Measurements from ENCODE around the gene ELK1.
"Not testable (repeated sequence)": the region's sequence is repeated elsewhere in the genome, so short reads cannot be mapped to it uniquely, and the experiment has no call there.

ELK1 gene

DNA sequence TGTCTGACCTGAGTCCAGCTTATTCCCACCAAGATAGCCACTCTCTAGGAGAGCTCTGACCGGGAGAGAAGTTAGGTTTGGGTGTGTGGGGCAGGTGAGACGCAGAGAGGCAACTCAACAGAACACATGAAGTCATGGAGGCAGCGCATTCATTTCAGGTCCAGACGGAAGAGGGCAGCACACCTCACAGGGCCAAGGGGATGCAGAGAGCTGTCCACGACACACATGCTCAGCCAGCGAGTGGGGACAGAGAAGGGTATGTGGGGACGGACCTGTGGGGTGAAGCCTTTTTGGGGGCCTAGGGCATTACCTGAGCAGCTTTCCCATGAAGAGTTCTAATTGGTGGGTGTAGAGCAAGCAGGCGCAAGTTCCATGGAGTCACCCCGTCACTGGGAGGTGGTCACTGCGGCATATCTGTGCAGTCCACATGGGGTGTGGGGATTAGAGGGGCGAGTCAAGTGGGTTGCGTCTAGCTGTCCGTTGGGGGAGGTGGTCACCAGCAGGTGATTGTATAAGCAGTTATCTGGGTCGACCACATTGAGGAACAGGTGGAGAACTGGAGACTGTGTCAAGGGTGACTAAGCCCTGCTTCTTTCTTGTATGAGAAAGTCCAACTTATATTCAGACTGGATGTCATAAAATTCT is 32.9 kb upstream of the ELK1 start:
- no peaks in the 10 kb centered on the region for H3K27me3 ChIP-seq (ENCODE audit: insufficient read depth, poor library complexity, severe bottlenecking)
- H3K27ac ChIP-seq (ENCODE audit: poor library complexity, severe bottlenecking), result no peak overlapping the region
- no peak for ATAC-seq (ENCODE audit: low read depth)
- no peaks in the 10 kb centered on the region for H3K36me3 ChIP-seq (ENCODE audit: low read depth)
- DNase-seq (ENCODE audit: low spot score), result no peak
- H3K9me3 ChIP-seq (ENCODE audit: severe bottlenecking), result no peaks in the 10 kb centered on the region
- TF ChIP-seq, protein P1, sequence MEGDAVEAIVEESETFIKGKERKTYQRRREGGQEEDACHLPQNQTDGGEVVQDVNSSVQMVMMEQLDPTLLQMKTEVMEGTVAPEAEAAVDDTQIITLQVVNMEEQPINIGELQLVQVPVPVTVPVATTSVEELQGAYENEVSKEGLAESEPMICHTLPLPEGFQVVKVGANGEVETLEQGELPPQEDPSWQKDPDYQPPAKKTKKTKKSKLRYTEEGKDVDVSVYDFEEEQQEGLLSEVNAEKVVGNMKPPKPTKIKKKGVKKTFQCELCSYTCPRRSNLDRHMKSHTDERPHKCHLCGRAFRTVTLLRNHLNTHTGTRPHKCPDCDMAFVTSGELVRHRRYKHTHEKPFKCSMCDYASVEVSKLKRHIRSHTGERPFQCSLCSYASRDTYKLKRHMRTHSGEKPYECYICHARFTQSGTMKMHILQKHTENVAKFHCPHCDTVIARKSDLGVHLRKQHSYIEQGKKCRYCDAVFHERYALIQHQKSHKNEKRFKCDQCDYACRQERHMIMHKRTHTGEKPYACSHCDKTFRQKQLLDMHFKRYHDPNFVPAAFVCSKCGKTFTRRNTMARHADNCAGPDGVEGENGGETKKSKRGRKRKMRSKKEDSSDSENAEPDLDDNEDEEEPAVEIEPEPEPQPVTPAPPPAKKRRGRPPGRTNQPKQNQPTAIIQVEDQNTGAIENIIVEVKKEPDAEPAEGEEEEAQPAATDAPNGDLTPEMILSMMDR (IDR thresholded peaks at IDR 0.05; ENCODE audit: poor library complexity, severe bottlenecking), result no peak
- no peak overlapping the region for H3K4me3 ChIP-seq (ENCODE audit: severe bottlenecking)
- no peaks in the 10 kb centered on the region for H3K4me1 ChIP-seq (ENCODE audit: insufficient read depth, poor library complexity, severe bottlenecking)

DNA sequence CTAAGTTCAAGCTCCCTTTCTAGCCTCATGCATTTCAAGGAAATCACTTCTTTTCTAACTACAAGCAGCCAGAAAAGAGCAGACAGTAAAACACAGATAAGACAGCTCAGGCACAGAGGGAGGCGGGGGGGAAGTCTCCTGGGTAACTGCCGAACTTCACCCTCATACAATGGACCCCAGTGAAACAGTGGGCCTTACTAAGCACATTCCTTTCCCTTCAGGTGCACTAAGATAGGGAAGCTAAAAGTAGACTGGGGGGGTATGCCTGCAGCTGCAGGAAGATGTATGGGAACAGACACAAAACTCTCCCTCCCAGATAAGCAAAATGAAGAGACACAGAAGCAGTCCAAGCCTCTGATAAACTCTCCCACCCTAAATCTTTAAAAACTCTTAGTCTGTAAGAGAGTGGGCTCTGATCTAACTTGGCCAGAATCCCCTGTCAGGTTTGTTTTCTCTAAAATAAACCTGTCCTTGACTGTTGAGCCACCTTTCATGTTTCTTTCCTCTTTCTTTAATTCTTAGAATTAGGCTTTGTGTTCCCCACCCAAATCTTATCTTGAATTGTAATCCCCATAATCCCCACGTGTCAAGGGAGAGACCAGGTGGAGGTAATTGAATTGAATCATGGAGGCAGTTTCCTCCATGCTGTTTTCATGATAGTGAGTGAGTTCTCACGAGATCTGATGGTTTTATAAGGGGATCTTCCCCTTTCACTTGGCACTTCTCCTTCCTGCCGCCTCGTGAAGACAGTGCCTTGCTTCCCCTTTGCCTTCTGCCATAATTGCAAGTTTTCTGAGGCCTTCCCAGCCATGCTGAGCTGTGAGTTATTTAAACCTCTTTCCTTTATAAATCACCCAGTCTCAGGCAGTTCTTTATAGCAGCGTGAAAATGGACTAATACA is 25.8 kb upstream of the ELK1 start:
- H3K36me3 ChIP-seq (ENCODE audit: low read depth); H3K27ac ChIP-seq (ENCODE audit: poor library complexity, severe bottlenecking); H3K4me3 ChIP-seq (ENCODE audit: severe bottlenecking); H3K9me3 ChIP-seq (ENCODE audit: severe bottlenecking); DNase-seq (ENCODE audit: low spot score); ATAC-seq (ENCODE audit: low read depth); H3K27me3 ChIP-seq (ENCODE audit: insufficient read depth, poor library complexity, severe bottlenecking); H3K4me1 ChIP-seq (ENCODE audit: insufficient read depth, poor library complexity, severe bottlenecking): not testable (repeated sequence)

DNA sequence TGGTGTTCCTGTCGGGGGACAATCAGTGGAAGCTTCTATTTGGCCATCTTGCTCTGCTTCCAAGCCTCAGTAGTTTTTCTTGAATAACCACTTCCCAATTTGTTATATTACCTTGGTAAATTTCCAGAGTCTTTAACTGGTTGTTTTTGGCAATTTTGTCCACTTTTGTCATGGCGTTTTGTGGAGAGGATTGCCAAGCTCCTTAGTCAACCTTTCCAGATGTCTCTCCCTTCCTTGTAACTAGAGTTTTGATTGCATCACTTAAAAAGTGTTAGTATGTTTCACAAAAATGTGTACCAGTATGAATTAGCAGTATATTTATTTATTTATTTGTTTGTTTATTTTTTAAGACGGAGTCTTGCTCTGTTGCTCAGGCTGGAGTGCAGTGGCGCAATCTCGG is 24.4 kb upstream of the ELK1 start:
- Histone ChIP-seq H3K4me1 (ENCODE audit: insufficient read depth, poor library complexity, severe bottlenecking) (no peaks in the 10 kb centered on the region), H3K4me3 (ENCODE audit: severe bottlenecking) (no peak overlapping the region), H3K27ac (ENCODE audit: poor library complexity, severe bottlenecking) (no peak overlapping the region), H3K27me3 (ENCODE audit: insufficient read depth, poor library complexity, severe bottlenecking) (no peaks in the 10 kb centered on the region), H3K9me3 (ENCODE audit: severe bottlenecking) (no peaks in the 10 kb centered on the region), H3K36me3 (ENCODE audit: low read depth) (no peaks in the 10 kb centered on the region)
- DNase-seq (ENCODE audit: low spot score), result no peak
- TF ChIP-seq, protein P1 (IDR thresholded peaks at IDR 0.05; ENCODE audit: poor library complexity, severe bottlenecking), result no peak
- ATAC-seq (ENCODE audit: low read depth), result no peak

DNA sequence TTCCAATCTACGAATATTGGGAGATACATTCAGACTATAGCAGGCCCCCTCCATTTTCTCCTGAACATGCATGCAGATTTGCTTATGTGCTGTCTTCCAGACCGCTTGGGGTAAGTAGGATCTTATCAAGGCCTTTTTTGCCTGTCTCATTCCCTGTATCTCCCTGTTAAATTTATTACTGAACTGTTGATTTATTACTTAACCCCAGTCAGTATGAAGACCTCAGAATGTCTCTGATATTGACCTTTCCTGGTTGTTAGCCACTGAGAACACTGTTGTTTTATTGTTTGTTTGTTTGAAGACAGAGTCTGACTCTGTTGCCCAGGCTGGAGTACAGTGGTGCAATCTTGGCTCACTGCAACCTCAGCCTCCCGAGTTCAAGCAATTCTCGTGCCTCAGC is 15.4 kb upstream of the ELK1 start:
- ATAC-seq (ENCODE audit: low read depth); H3K4me3 ChIP-seq (ENCODE audit: severe bottlenecking); H3K27me3 ChIP-seq (ENCODE audit: insufficient read depth, poor library complexity, severe bottlenecking): not testable (repeated sequence)

DNA sequence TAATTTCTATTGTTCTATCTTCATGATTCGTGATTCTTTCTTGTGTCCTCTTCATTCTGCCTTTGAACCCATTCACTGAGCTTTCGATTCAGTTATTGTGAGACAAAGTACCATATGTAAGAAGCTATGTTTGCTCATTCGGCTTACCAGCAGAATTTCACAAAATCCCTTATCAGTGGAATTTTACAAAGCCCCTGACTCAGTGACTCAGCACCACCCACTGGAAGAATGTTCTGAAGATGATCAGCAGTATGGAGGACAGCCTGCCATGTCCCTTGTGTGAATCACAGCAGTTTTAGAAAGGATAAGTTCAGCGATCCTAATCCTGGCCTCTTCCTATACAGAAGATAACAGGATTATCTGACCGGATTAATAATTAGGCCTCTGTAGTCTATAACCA is 14.4 kb upstream of the ELK1 start:
- Histone ChIP-seq H3K9me3 (ENCODE audit: severe bottlenecking) (no peaks in the 10 kb centered on the region), H3K4me1 (ENCODE audit: insufficient read depth, poor library complexity, severe bottlenecking) (no peaks in the 10 kb centered on the region), H3K4me3 (ENCODE audit: severe bottlenecking) (no peak overlapping the region), H3K36me3 (ENCODE audit: low read depth) (no peaks in the 10 kb centered on the region), H3K27ac (ENCODE audit: poor library complexity, severe bottlenecking) (no peak overlapping the region), H3K27me3 (ENCODE audit: insufficient read depth, poor library complexity, severe bottlenecking) (no peaks in the 10 kb centered on the region)
- no peak for ATAC-seq (ENCODE audit: low read depth)
- no peak for DNase-seq (ENCODE audit: low spot score)
- TF ChIP-seq, protein P1 (IDR thresholded peaks at IDR 0.05; ENCODE audit: poor library complexity, severe bottlenecking), result no peak

More for the DNA sequence above, 15.4 kb upstream of the ELK1 start:
- not testable (repeated sequence) for H3K36me3 ChIP-seq (ENCODE audit: low read depth); H3K27ac ChIP-seq (ENCODE audit: poor library complexity, severe bottlenecking); DNase-seq (ENCODE audit: low spot score); H3K4me1 ChIP-seq (ENCODE audit: insufficient read depth, poor library complexity, severe bottlenecking); H3K9me3 ChIP-seq (ENCODE audit: severe bottlenecking)

Data from RWPE2 (cell line).